Right lobe of liver (tissue), 4 donors: ENCODE data around the gene NUDT4.

Experiments used
- POLR2A ChIP-seq: fragments of 450-650 bp; IDR thresholded peaks from one replicate; pipeline ENCODE4 v1.6.1; 2017; ENCODE audit warnings: antibody characterized with exemption, mild to moderate bottlenecking
- TF ChIP-seq, protein P1 (sequence below), 4 donors: fragments of 200-600 bp in 3 of 4; fragments of 450-650 bp in 1 of 4; IDR thresholded peaks; one replicate each; pipeline versions ENCODE4 v1.5.1 to v1.8.0; 2016 to 2022; ENCODE audit warnings: antibody characterized with exemption in 4 of 4, mild to moderate bottlenecking in 2 of 4
- donor health status: DM: no; HTN: no; CAD: no.
- donor health status: DM: no; HTN: no; CAD: no.
- donor health status: DM: no; HTN: yes; CAD: no.

DNA sequence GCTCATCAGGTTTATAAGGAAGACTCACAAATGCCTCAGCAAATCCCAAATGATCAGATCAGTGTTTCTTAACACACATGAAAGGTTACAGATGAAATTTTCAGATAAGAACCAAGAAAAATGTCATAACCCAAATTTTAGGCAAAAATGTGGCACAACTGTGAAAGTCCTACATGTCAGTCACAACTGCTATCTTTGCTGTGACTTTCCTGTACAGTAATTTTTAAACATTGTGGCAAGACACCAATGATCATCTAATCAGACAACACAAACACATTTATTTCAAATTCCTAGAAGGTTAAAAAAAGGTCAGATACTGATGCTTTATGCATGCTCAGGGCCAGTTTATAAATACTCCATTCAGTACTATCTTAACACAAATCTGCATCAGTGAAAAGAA lies 31.1 kb downstream of the NUDT4 start:
- TF ChIP-seq, protein P1, sequence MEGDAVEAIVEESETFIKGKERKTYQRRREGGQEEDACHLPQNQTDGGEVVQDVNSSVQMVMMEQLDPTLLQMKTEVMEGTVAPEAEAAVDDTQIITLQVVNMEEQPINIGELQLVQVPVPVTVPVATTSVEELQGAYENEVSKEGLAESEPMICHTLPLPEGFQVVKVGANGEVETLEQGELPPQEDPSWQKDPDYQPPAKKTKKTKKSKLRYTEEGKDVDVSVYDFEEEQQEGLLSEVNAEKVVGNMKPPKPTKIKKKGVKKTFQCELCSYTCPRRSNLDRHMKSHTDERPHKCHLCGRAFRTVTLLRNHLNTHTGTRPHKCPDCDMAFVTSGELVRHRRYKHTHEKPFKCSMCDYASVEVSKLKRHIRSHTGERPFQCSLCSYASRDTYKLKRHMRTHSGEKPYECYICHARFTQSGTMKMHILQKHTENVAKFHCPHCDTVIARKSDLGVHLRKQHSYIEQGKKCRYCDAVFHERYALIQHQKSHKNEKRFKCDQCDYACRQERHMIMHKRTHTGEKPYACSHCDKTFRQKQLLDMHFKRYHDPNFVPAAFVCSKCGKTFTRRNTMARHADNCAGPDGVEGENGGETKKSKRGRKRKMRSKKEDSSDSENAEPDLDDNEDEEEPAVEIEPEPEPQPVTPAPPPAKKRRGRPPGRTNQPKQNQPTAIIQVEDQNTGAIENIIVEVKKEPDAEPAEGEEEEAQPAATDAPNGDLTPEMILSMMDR (IDR thresholded peaks at IDR 0.05): no peak
- no peak for TF ChIP-seq POLR2A
